GM19468 (cell line): ENCODE measurements around the gene SP110.
A peak's percentile ranks its signal among the peaks of the same experiment; 100 is the strongest.
"Not testable (repeated sequence)": the region's sequence is repeated elsewhere in the genome, so short reads cannot be mapped to it uniquely, and the experiment has no call there.

ENCODE experiments used
- ATAC-seq: cut with Tn5 transposase; IDR thresholded peaks from one replicate; pipeline ENCODE4 v1.9.1; 2021; ENCODE audit warnings: mild to moderate bottlenecking, moderate library complexity, moderate number of reproducible peaks; ENCODE audit not compliant: unreplicated experiment; ENCODE audit errors: extremely low read depth

The SP110 gene

DNA sequence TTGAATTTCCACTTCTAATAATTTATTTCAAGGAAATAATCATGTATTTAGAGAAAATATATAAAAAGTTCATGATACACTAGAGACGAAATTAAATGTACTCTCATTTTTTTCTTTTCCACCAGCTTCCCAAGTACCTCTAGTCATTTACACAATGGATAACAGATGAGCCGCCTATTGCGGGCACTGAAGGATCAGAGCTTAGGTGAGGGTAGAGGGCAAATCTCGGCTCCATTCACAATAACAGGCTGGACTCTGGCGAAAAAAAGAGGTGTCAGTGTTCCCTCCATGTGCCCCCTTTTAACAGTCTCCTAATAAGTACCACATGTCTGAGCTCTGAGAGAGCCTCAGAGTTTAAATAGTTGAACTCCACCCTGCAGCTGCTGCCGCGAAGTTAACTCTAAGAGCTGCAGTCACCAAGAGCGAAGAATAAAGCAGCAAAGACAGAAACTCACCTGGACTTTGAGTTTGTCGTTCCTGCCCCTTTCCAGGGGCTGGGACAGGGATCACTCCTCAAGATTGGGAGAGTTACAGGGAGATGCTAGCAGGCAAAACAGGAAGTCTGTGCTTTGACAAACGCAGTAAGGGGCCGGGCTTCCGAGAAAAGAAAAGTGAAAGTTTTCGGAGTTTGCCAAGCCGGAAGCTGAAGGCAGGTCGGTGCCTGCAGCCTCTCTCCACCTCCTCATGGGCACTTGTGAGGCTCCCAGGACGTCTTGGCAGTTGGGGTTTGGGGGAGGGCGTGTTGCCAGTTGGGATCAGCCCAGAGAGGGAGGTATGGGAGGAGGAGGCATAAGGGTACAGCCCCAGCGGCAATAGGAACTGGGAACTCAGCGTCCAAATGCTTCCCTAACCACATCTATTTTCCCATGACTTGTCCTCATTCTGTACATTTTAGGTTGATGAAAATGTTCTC lies at the start of gene SP110:
TSS of gene SP110 (minus strand) at position 566 of the 913 bp plus-strand sequence. CDS start 3,057 bp downstream, outside the sequence.
- ATAC-seq, result peak; percentile 50

DNA sequence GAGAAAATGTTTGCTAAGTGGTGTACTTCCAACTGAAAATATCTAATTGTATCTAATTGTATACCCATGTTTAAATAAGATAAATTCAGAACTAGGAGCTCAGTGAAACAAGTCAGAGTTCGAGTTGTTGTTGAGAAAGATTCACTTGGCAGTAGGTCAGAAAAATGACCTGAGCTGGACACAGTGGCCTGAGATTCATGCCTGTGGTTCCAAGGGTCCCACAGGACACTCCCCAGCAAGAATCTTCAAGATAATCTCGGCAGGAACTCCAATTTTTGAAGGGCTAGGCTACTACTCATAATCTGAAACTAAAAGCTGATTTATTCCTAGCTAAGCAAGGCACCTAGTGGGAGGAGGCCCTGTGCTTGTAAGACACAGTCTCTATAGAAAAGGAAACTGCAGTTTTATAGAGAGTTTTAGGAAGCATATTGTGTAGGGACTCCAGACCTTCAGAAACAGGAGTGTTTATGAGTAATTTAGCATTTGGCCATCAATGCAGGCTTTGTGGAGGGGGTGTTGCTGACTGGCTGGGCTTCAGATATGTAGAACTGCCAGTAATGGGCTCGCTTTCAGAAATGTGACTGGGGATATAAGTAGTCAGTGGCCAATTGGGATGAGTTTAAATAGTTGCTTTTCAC lies 48.9 kb upstream of the SP110 start:
- no peak for ATAC-seq

DNA sequence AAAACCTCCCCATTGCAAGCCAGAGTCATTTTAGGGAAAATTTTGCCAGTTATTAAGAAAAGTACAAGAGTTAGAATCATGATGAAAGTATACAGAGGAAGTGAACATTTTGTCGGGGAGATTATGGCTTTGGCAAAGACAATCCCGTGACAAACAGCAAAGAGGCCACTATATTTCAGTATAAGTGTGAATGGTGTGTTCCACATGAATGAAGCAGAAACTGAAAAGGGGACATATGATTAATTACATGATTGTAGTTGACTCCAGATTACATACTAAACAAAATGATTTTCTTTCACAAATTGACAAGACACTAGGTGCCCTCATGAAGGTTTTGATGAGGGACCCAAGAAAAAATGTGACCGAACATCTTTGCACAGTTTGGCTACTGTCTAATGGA lies 47.8 kb upstream of the SP110 start:
- no peak for ATAC-seq

DNA sequence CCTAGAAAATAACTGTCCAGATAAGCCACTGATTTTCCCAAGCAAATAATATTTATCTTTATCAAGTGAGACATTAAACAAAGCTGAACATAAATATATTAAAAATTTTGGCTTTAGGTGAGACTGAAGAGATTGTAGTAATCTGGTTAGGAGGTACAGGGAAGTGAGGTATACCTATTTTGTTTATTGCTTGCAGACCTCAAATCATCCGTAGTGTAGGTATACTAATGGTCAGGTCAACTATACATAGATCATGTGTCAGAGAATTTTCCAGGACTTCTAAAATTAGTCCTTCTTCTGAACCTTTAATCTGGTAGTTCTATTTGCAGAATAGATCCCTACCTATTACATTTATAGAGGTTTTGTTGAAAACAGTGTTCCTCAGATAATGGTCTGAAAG lies 47.3 kb upstream of the SP110 start:
- ATAC-seq, result no peak

DNA sequence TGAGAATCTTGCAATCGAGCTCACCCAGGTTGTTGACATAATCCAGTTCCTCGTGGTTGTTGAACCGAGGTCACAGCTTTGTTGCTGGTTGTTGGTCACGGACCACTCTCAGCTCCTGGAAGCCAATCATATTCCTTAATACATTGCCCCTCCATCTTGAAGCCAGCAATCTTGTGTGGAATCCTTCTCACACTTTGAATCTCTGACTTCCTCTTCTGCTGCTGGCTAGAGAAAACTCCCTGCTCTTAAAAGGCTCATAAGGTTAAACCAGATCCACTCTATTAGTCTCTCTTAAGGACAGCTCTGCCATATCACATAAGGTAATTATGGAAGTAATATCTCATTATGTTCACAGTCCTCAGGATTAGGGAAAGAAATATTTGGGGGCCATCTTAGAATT lies 46.9 kb upstream of the SP110 start:
- no peak for ATAC-seq

DNA sequence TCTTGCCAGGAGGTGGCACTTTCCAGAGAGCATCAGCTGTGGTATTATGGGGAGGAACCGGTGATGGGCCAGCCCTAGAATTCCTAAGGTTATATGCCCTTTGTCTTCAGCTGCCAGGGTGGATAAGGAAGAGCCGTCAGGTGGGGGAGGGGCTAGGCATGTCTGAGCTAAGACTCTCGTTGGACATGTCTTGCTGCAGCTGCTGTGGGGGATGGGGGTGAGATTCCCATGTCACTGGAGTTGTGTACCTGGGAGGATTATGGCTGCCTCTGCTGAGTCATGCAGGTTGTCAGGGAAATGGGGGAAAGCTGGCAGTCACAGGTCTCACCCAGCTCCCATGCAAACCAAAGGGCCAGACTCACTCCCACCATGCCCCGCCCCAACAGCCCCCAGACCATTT lies 45.2 kb upstream of the SP110 start:
- ATAC-seq, result not testable (repeated sequence)

DNA sequence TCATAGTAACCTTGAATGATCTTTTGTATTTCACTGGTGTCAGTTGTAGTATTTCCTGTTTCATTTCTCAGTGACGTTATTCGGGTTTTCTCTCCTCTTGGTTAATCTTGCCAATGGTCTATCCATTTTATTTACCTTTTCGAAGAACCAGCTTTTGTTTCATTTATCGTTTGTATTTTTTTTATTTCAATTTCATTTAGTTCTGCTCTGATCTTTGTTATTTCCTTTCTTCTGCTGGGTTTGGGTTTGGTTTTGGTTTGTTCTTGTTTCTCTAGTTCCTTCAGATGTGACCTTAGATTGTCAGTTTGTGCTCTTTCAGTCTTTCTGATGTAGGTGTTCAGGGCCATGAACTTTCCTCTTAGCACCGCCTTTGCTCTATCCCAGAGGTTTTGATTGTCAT lies 42.5 kb upstream of the SP110 start:
- ATAC-seq, result no peak

DNA sequence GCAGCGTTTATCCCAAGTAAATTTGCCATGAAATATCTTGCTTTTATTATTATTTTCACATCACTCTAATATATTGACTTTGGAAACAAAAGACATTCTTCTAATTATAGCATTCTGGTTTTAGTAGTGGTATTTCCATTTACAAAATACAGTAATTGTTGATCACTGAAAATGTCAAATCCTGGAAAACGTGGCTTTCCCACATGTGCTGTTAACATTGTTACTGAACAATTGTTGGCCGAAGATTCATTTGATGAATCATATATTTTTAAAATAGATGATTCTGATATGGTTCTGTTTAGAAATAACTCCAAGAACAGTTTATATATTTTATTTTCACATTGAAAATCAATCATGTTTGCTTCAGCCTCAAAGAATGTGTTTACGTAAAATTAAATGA lies 38.7 kb upstream of the SP110 start:
- ATAC-seq, result no peak

DNA sequence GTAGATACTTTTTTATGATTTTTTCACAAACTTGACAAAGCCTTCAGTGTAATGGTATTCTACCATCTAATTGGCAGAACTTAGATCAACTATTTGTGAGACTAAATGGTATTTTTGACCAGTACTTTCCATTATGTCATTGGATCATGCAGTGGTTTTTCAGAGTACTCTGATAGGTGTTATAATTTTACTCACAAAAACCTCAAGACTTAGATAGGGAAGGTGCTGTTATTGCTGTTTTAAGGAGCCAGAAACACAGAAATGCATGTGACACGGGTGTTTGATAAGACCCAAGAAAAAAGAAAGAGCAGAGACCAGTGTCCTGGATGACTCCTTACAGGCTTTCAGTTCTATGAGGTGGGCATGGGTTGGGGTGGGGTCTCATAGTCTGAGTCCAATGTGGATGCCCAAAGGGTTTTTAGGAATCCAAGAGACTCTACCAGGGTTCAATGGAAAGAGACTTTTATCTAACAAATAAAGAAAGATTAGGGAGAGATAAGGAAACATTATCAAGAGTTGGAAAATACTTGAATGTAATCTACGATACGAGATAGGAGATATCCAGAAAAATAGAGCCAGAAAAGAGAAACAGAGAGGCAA lies 37.0 kb upstream of the SP110 start:
- ATAC-seq, result no peak

DNA sequence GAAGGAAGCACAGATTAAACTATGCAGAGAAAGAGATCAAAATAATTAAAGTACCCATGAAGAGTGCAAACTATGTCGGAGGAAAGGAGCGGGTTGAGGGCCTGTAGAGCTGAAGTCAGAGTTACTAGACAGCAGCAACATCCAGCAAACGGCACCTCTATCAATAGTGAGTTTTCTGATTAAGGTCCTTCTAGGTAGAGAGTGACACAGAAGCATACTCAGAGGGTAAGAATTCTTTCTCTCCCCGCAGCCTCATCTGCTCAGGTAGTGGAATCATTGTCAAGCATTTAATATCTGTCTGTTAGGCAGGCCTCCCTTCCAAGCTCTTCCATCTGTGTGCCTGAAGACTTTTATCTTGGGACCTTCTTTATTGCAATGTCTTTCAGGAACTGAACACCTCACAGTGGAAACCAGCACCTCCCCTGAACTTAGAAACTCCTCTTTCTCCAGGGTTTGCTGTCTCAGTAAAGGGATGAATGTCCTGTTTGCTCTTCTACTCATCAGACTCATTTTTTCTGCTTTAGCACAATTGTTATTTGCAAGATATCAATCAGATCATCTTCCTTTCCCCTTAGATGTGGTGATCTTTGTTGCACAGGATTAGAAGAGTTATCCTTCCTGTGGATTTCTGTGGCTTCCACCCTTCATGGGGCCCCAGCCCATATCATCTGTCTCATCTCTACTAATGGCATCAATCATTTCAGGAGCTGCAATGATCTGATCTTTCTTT lies 34.5 kb upstream of the SP110 start:
- no peak for ATAC-seq

DNA sequence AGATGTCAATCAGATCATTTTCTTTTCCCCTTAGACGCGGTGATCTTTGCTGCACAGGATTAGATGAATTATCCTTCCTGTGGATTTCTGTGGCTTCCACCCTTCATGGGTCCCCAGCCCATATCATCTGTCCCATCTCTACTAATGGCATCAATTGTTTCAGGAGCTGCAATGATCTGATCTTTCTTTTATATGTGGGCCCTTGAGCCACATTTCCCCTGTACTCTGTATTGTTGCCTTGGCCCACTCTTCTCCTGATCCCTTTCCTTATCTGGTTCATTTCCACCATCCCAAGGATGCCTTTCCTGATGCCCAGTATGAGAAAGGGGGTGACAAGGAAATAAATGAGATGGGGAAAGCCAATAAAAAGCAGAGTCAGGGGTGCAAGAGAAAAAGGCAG lies 30.4 kb upstream of the SP110 start:
- no peak for ATAC-seq

DNA sequence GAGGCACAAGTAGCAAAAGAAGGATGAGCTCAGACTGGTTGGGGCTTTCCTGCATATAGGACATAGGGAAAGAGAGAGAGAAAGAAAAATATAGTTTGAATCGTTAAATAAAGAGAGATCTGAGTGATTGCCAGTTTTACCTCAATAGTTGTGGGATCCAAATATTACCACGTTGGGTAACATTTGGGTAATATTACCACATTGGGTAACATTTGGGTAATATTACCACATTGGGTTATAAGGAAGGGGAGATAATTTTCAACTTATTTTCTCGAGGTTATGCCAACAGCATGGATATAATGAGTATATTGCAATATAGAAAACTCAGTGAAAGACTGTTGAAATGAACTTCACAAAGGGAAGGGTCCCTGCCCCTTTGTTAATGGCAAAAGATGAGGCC lies 26.4 kb upstream of the SP110 start:
- ATAC-seq, result no peak

DNA sequence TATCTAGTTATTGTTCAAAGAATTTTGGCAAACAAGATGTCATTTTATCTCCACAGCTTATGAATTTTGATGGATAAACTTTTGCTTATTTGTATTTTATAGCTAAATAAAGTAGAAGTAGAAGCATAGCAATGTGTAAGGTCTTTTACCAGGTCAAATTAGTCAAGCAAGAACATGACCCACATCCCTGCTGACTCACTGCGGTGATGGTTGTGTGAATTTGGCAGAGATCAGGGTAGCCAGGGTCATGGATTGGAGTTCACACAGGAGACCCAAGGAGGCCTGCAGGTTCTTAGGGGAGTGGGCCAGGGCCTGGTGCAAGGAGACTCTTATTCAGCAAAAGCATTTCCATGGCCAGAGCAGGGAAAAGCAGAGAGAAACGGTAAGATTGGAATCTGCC lies 24.4 kb upstream of the SP110 start:
- ATAC-seq, result no peak

DNA sequence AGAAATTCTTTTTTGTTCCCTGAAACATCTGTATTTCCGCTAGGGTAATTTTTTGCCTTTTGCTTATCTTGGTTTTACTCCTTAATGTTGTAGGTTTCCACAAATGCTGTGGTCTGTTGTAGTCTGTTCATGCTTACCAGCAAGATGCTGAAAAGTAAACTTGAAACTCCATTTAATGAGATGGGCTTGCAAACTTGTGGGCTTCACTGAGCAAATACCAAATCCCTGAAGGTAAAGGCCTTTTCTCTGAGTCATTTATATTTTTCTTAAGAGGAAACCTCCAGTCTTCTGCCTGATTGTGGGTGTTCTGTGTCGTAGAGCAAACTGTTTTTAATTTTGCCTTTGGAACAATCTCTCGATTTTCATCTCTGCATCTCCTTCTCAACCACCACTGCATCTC lies 15.1 kb upstream of the SP110 start:
- no peak for ATAC-seq

DNA sequence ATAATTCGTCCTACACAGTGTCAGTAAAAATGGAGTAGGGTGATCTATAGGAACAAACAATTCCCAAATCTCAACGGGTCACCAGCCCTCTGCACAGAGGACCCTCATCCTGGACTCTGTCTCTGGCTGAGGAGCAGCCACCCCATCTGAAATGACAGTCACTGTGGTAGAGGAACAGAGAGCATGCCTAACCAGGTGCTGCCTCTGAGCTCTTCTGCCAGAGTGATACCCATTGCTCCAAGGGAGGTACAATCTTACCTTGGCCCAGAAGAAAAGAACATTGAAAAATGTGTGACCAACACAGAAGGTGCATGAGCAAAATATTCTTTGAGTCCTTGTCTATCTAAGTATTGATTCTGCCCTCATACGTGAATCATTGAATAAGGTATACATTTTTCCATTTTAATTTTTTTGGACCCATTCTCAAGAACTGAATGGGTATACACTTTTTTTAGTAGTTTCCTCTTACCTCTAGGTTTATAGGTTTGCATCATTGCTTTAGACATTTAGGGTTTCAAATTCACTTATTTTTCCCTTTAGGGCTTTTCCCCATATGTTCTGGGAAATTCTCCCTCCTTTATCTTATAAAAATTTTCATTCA lies 14.4 kb upstream of the SP110 start:
- peak; percentile 58 for ATAC-seq

DNA sequence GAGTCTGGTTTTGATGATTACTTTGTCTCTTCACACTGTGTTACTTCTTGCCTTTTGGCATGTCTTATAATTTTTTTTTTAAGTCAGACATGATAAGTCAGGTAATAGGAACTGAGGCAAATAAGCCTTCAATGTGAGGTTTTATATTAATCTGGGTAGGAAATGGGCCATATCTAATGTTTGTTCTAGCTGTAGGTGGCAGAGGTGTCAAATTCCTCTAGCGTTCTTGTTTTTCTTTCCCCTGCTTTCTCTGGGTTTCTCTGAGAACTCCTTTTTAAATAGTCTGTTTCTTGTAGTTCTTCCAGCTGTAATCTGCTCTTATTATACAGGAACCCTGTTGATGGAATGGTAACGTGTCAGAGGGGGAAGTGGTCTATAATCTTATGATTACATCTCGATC lies 11.5 kb upstream of the SP110 start:
- no peak for ATAC-seq

DNA sequence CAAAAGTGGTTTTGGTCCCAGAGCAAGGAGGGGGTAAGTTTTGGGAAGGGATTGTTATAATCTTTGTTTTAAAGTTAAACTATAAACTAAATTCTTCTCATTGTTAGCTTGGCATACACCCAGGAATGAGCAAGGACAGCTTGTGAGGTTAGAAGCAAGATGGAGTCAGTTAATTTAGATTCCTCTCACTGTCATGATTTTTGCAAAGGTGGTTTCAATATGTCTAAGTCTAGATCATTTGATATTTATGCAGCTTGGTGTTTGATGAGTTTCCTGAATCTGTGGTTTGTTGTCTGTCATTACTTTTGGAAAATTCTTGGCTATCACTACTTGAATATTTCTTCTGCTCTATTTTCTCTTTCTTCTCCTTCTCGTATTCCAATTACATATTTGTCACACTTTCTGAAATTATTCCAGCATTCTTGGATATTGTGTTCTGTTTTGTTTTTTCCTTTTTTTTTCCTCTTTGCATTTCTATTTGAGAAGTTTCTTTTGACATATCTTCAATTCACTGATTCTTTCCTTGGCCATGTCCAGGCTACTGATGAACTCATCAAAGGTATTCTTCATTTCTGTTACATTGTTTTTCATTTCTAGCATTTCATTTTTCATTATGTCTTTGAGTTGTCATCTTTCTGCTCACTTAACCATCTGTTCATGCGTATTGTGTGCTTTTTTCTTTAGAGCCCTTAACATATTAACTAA lies 10.9 kb upstream of the SP110 start:
- no peak for ATAC-seq

DNA sequence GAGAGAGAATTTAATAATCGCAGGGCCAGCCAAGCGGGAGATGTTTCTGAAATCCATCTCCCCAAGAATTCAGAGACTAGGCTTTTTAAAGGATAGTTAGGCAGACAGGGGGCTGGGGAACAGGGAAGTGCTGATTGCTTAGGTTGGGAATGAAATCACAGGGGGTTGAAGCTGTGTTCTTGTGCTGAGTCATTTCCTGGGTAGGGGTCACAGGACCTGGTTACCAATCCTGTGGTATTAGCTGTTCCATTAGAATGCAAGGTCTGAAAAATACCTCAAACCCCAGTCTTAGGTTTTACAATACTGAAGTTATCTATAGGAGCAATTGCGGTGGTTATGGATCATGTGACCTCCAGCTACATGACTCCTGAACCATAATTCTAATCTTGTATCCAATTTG lies 10.3 kb upstream of the SP110 start:
- no peak for ATAC-seq

DNA sequence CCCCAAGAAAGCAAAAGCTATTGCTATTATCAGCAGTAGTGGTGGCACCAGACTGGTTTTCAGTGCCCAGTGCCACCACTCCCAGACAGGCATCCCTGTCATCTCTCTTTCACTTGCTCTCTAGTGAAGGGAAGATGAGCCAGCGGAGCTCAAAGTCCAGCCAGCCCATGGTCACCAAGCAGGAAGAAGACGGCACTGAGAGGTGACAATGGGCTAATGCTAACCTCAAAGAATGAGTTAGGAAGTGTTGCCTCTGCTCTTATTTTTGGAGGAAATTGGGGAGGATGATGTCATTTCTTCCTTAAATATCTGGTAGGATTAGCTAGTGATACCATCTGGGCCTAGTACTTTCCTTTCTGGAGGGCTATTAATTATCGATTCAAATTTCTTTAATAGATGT lies 7.4 kb upstream of the SP110 start:
- no peak for ATAC-seq
